ENCODE measurements around the gene TSEN54.

- TF ChIP-seq EZH2 (IDR thresholded peaks at IDR 0.05) (no peak), FOXP2 (optimal IDR thresholded peaks at IDR 0.05; ENCODE audit: control extremely low read depth, extremely low read length, insufficient read depth) (no peak), POLR2AphosphoS5 (IDR thresholded peaks at IDR 0.05; ENCODE audit: borderline replicate concordance, low read depth, low read length) (no peak)
Observed at GRCh38 chr17:75498726-75499213, 17.6 kb upstream of the TSEN54 start.

All from SK-N-MC (cell line).